ENCODE measurements around the gene ILF2.

Gene ILF2

GRCh38 chr1:153612111-153612754 is 58.6 kb downstream of the ILF2 start:
- Histone ChIP-seq H3K27ac (peak overlapping the region; percentile 83), H3K4me1 (peaks cover 33% of the 10 kb centered on the region), H3K4me3 (ENCODE audit: low read depth, low read length) (peak overlapping the region; percentile 79), H3K79me2 (peaks cover 3% of the 10 kb centered on the region), H3K9me3 (ENCODE audit: control insufficient read depth, low read length) (no peaks in the 10 kb centered on the region), H3K4me2 (ENCODE audit: low read length) (peak overlapping the region; percentile 92), H3K9ac (peak overlapping the region; percentile 80), H3K36me3 (ENCODE audit: control insufficient read depth, insufficient read depth, low read length) (no peaks in the 10 kb centered on the region), H2AFZ (peak overlapping the region; percentile 56), H3K27me3 (ENCODE audit: control insufficient read depth, insufficient read depth, low read length) (no peaks in the 10 kb centered on the region)
- no peak for TF ChIP-seq CTCF (IDR thresholded peaks at IDR 0.05)

Data from parathyroid adenoma (tissue), 2 donors.